Spinal cord (tissue), 10 donors: ENCODE data around the gene NEURL1B. TPM values are rescaled to one million over a fixed set of nuclear protein-coding genes. Genes with fewer than 3 reads are reported as not detected.
A peak's percentile ranks its signal among the peaks of the same experiment; 100 is the strongest.

Experiments
- DNase-seq, 6 donors: peaks; one replicate each; pipeline versions ENCODE4 v3.0.0 to v3.0.0-alpha.2; 2013 to 2015; ENCODE audit warnings: low spot score in 6 of 6, low read depth in 4 of 6
- H3K27ac ChIP-seq: one replicate; pipeline ENCODE4 v1.5.1; 2013; ENCODE audit warnings: low read depth, low read length, control low read depth
- H3K27me3 ChIP-seq: one replicate; pipeline ENCODE4 v1.6.1; 2013; ENCODE audit warnings: low read length; ENCODE audit not compliant: control insufficient read depth, insufficient read depth
- H3K36me3 ChIP-seq: one replicate; pipeline ENCODE4 v1.6.1; 2013; ENCODE audit warnings: low read length; ENCODE audit not compliant: control insufficient read depth, insufficient read depth
- H3K4me1 ChIP-seq: one replicate; pipeline ENCODE4 v1.6.1; 2013; ENCODE audit warnings: low read length; ENCODE audit not compliant: control insufficient read depth, insufficient read depth
- H3K4me3 ChIP-seq: one replicate; pipeline ENCODE4 v1.5.1; 2013; ENCODE audit warnings: low read depth, low read length, control low read depth
- H3K9me3 ChIP-seq: one replicate; pipeline ENCODE4 v1.6.1; 2013; ENCODE audit warnings: low read length; ENCODE audit not compliant: control insufficient read depth, insufficient read depth
- WGBS: methylation state at CpG from one replicate; pipeline ENCODE4 v1.1.5; 2013; ENCODE audit warnings: missing lambda C conversion rate; ENCODE audit not compliant: insufficient coverage; 5-methylcytosine and 5-hydroxymethylcytosine counted together
- polyA plus RNA-seq, 2 donors: library from polyadenylated mRNA; unstranded; fragments of 120-200 nt; gene quantifications; one replicate each; pipeline ENCODE4 v1.2.1, GENCODE V29; 2013; ENCODE audit not compliant: insufficient read length in 2 of 2
- total RNA-seq, 2 donors: library from RNA; depleted of rRNA in 1 of 2; stranded (reverse); fragments of 120-200 nt in 1 of 2; fragments of >200 nt in 1 of 2; gene quantifications; one replicate each; pipeline versions ENCODE4 v1.2.3 to v1.2.4, GENCODE V29; 2013 to 2014
- donor health status: healthy.

The NEURL1B gene
- total and polyA plus RNA-seq, 4 donors, result 8.5 to 17.4 (median 16.5) TPM

DNA sequence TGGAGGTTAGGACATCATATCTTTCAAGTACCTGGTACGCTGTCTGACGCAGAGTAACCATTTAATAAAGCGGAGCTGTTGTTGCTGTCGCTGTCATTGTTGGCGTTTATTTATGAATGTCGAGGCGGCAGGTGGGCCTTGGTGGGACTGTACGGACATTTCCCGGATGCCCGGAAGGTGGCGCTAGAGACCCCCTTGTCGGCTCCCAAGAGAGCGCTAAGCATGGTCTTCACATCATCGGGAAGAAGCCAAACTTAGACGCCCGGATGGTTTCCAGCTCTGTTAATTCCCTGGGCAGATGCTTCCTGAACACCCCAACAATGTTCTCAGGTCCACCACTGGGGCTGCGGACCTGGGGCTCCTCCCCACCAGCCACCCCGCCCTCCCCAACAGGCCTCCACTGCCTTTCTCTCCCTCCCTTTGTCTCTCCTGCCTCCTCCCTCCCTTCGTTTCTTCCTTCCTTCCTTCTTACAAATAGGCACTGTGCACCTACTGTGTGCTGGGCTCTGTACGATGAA is 75.8 kb downstream of the NEURL1B start:
- no peak overlapping the region for H3K4me3 ChIP-seq
- peaks cover 2% of the 10 kb centered on the region for H3K27me3 ChIP-seq
- peak in 3 of 6 donors; percentile 54 to 89 (median 83) for DNase-seq
- H3K27ac ChIP-seq, result no peak overlapping the region
- H3K9me3 ChIP-seq, result no peaks in the 10 kb centered on the region
- peaks cover 34% of the 10 kb centered on the region for H3K4me1 ChIP-seq
- WGBS, result 7% methylated on average over 20 of the region's 20 CpGs
- no peaks in the 10 kb centered on the region for H3K36me3 ChIP-seq

DNA sequence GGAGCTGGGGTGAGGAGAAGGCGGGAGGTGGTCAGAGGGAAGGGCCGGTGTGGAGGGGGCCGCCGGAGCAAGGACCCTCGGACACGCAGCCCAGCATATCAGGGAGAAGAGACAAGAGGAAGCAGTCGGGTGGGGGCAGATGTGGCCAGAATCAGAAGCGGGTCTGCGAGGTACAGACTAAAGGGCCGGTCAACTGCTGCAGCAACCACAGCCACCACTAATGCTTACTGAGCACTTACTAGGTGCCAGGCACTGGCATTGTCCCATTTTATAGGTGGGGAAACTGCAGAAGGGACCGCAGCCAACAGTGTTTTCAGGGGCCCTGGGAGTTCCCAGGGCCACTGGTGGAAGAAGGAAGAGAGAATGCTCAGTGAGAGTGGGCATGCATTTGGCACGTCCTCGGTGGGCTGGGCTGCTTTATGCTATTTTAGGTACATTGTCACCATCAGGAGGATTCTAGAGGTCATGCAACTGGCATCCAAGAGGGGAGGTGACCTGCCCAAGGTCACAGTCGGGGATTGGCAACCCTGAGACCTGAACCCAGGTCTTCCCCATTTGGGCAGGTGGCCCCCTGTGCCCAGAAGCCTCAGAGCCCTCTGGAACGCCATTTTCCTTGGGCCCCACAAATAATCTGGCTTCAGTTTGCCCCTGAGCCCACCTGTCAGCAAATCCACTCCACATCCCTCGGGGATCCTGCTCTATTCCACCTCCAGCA is 76.6 kb downstream of the NEURL1B start:
- no peaks in the 10 kb centered on the region for H3K9me3 ChIP-seq
- no peak overlapping the region for H3K27ac ChIP-seq
- no peak overlapping the region for H3K4me3 ChIP-seq
- H3K27me3 ChIP-seq, result peaks cover 2% of the 10 kb centered on the region
- H3K4me1 ChIP-seq, result peaks cover 40% of the 10 kb centered on the region
- no peaks in the 10 kb centered on the region for H3K36me3 ChIP-seq
- WGBS, result 84% methylated on average over 10 of the region's 16 CpGs
- no peak for DNase-seq

DNA sequence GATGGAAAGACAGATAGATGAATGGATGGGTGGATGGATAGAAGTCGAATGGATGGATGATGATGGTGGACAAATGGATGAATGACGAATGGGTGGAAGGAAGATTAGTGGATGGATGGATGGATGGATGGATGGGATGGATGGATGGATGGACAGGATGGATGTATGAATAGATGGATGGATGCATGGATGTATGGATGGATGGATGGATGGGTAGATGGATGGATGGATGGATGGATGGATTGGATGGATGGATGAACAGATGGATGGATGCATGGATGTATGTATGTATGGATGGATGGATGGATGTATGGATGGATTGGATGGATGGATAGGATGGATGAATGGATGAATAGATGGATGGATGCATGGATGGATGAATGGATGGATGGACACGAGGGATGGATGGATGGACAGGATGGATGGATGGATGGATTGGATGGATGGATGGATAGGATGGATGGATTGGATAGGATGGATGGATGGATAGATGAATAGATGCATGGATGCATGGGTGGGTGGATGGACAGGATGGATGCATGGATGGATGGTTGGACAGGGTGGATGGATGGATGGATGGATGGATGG is 77.6 kb downstream of the NEURL1B start:
- peaks cover 2% of the 10 kb centered on the region for H3K27me3 ChIP-seq
- 90% methylated on average over 3 of the region's 3 CpGs for WGBS

DNA sequence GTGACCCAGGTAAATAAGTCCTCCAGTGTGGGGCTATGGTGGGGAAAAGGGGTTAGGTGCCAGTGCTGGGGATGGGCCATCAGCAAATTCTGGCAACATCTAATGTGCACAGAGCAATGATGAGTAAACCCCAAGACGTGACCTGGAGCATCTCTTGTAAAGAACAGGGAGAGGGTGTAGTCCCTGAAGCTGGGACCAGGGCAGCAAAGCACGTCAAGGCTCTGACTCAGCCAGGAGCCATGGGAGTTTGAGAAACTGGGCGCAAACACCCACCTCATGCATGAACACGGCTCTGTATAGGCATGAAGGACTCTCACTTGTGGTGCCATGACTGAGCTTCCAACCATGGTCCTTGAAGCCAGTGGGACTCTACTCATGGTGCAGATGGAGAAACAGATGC is 78.1 kb downstream of the NEURL1B start:
- Histone ChIP-seq H3K27me3 (peaks cover 2% of the 10 kb centered on the region), H3K27ac (no peak overlapping the region), H3K36me3 (no peaks in the 10 kb centered on the region), H3K4me1 (peaks cover 35% of the 10 kb centered on the region), H3K9me3 (no peaks in the 10 kb centered on the region), H3K4me3 (no peak overlapping the region)
- DNase-seq, result no peak
- 96% methylated on average over 4 of the region's 4 CpGs for WGBS

More for the DNA sequence above, 77.6 kb downstream of the NEURL1B start:
- no peak for DNase-seq
- no peak overlapping the region for H3K27ac ChIP-seq
- H3K36me3 ChIP-seq, result no peaks in the 10 kb centered on the region
- peaks cover 37% of the 10 kb centered on the region for H3K4me1 ChIP-seq
- H3K9me3 ChIP-seq, result no peaks in the 10 kb centered on the region
- H3K4me3 ChIP-seq, result no peak overlapping the region

DNA sequence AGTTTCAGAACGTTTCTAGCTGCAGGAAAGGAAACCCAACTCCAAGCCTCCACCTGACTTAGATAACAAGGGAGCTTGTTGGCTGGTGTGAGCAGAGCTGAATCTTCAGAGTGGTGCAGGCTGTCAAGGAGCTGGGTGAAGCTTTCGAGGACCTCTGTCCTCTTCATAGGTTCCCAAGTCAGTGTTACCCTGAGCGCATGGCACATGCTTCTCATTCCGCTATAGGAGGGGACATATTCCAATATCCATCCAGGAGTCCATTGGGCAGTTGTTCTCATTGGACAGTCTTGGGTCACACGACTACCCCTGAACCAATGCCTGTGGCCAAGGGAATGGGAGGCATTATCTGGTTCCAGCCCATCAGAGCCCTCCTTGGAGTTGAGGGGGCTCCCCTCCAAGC is 79.6 kb downstream of the NEURL1B start:
- no peak overlapping the region for H3K4me3 ChIP-seq
- no peaks in the 10 kb centered on the region for H3K9me3 ChIP-seq
- 83% methylated on average over 5 of the region's 5 CpGs for WGBS
- H3K4me1 ChIP-seq, result peaks cover 26% of the 10 kb centered on the region
- no peak overlapping the region for H3K27ac ChIP-seq
- peaks cover 2% of the 10 kb centered on the region for H3K27me3 ChIP-seq
- no peak for DNase-seq
- H3K36me3 ChIP-seq, result no peaks in the 10 kb centered on the region

DNA sequence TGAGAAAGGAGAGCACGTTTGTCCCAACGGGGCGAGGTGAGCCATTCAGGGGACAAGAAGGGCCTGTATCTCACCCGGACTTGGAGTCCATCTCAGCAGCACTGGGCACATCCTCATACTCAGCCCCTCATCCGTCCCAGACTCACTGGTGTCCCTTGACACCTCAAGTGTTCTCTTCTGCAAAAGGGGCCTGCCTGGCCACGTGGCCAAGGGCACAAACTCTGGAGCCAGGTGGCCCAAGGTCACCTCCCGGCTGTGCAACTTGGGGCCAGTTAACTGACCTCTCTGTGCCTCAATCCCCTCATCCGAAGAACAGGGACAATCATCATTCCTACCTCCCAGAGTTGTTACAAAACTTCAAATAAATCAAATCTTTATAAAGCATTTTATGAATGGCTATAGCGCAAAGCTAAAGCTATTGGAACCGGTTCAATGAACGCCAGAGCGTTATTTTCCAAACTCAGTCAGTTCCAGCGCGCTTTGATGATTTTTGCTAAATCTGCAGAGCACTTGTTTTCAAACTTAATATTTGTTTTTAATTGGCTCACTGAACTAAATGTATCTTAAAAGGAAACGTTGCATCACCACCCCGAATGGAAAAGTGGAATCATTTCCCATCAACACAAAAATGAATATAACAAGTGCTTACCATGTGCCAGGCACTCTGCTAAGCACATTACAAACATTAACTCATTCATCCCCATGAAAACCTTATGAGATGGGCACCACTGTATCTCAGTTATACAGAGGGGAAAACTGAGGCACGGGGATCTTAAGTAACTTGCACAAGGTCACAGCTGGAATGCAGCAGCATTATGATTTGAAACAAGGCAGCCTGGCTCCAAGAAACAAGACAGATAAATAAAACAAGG is 80.6 kb downstream of the NEURL1B start:
- H3K27ac ChIP-seq, result no peak overlapping the region
- H3K27me3 ChIP-seq, result peaks cover 2% of the 10 kb centered on the region
- H3K4me3 ChIP-seq, result no peak overlapping the region
- H3K36me3 ChIP-seq, result no peaks in the 10 kb centered on the region
- peak in 1 of 6 donors; percentile 49 for DNase-seq
- WGBS, result 64% methylated on average over 12 of the region's 17 CpGs
- peaks cover 25% of the 10 kb centered on the region for H3K4me1 ChIP-seq
- H3K9me3 ChIP-seq, result no peaks in the 10 kb centered on the region

DNA sequence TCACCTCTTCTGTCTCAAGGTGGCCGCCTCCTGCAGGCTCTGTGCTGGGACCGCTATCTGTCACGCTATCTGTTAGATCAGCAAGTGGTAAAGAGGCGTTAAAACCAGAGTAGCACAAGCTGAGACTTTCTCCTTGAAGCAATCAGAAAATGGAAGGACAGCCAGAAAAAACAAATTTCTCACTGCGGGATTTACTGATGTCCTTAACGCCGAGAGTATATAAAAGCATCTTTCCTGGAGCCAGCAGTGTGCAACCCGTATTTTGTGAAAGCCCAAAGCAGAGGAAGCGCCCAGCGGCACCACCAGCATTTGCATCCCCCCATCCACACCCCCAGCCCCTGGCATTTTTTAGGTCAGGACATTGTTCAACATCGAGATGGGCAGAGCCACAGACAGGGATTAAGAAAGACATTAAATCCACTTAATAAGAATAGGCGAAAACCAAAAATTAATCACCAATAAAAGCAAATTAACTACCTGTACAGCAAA is 81.3 kb downstream of the NEURL1B start:
- Histone ChIP-seq H3K27ac (no peak overlapping the region), H3K36me3 (no peaks in the 10 kb centered on the region), H3K4me3 (no peak overlapping the region), H3K27me3 (no peaks in the 10 kb centered on the region), H3K9me3 (no peaks in the 10 kb centered on the region), H3K4me1 (peaks cover 21% of the 10 kb centered on the region)
- 59% methylated on average over 10 of the region's 12 CpGs for WGBS
- DNase-seq, result peak in 2 of 6 donors; percentile 23 to 59

- no peak overlapping the region for H3K4me3 ChIP-seq
- no peak overlapping the region for H3K27ac ChIP-seq
- 23% methylated on average over 1 of the region's 2 CpGs for WGBS
Measured at GRCh38 chr5:172723508-172723907, 82.4 kb downstream of the NEURL1B start.

More at GRCh38 chr5:172723508-172723907, 82.4 kb downstream of the NEURL1B start:
- no peaks in the 10 kb centered on the region for H3K9me3 ChIP-seq
- no peaks in the 10 kb centered on the region for H3K27me3 ChIP-seq
- no peaks in the 10 kb centered on the region for H3K36me3 ChIP-seq
- DNase-seq, result no peak
- H3K4me1 ChIP-seq, result peaks cover 21% of the 10 kb centered on the region
